ENCODE results near the gene UBAC2.
"Not testable (repeated sequence)": the region's sequence is repeated elsewhere in the genome, so short reads cannot be mapped to it uniquely, and the experiment has no call there.

UBAC2 gene

GRCh38 chr13:99382428-99383133, 181.9 kb downstream of the UBAC2 start:
- peak in 1 of 2 donors; percentile 57 for DNase-seq

- DNase-seq: no peak
These were observed 182.9 kb downstream of the UBAC2 start for GRCh38 chr13:99383511-99383921.

- no peak for DNase-seq
These were observed 183.3 kb downstream of the UBAC2 start for GRCh38 chr13:99383946-99384345.

GRCh38 chr13:99384468-99384867, 183.8 kb downstream of the UBAC2 start:
- DNase-seq: peak in 1 of 2 donors; percentile 63

GRCh38 chr13:99385161-99385560, 184.5 kb downstream of the UBAC2 start:
- DNase-seq: no peak

- DNase-seq: no peak
These were observed 185.3 kb downstream of the UBAC2 start for GRCh38 chr13:99385940-99386339.

GRCh38 chr13:99386495-99386894, 185.8 kb downstream of the UBAC2 start:
- no peak for DNase-seq

- peak; percentile 84 to 87 for DNase-seq
These were observed 186.5 kb downstream of the UBAC2 start for GRCh38 chr13:99386911-99387788.

- no peak for DNase-seq
These were observed 187.8 kb downstream of the UBAC2 start for GRCh38 chr13:99388334-99388923.

GRCh38 chr13:99389094-99389493, 188.4 kb downstream of the UBAC2 start:
- DNase-seq: not testable (repeated sequence)

GRCh38 chr13:99389520-99390304, 189.1 kb downstream of the UBAC2 start:
- no peak for DNase-seq

- DNase-seq: no peak
These were observed 189.9 kb downstream of the UBAC2 start for GRCh38 chr13:99390601-99391000.

GRCh38 chr13:99391781-99392469, 191.3 kb downstream of the UBAC2 start:
- no peak for DNase-seq

- DNase-seq: no peak
These were observed 191.9 kb downstream of the UBAC2 start for GRCh38 chr13:99392470-99393135.

GRCh38 chr13:99393391-99393790, 192.7 kb downstream of the UBAC2 start:
- DNase-seq: not testable (repeated sequence)

- DNase-seq: no peak
These were observed 193.4 kb downstream of the UBAC2 start for GRCh38 chr13:99393791-99394735.

- DNase-seq: no peak
These were observed 194.8 kb downstream of the UBAC2 start for GRCh38 chr13:99395436-99395835.

GRCh38 chr13:99396446-99396845, 195.8 kb downstream of the UBAC2 start:
- no peak for DNase-seq

GRCh38 chr13:99398071-99398470, 197.4 kb downstream of the UBAC2 start:
- no peak for DNase-seq

GRCh38 chr13:99398916-99399622, 198.4 kb downstream of the UBAC2 start:
- DNase-seq: no peak
